D341Med (cell line): ENCODE data around the gene C16orf74.

Source experiments
- DNase-seq: peaks from one replicate; pipeline ENCODE4 v3.0.0; 2012; ENCODE audit warnings: low spot score

The C16orf74 gene

GRCh38 chr16:85774136-85774535 is 23.2 kb upstream of the C16orf74 start:
- DNase-seq, result no peak

GRCh38 chr16:85773044-85773443 is 22.1 kb upstream of the C16orf74 start:
- DNase-seq, result no peak

- DNase-seq, result no peak
Observed at GRCh38 chr16:85770741-85771140, 19.8 kb upstream of the C16orf74 start.

- no peak for DNase-seq
Observed at GRCh38 chr16:85768199-85768598, 17.3 kb upstream of the C16orf74 start.

- DNase-seq, result no peak
Observed at GRCh38 chr16:85767531-85767930, 16.6 kb upstream of the C16orf74 start.

GRCh38 chr16:85765767-85766166 is 14.9 kb upstream of the C16orf74 start:
- DNase-seq, result no peak

- no peak for DNase-seq
Observed at GRCh38 chr16:85765211-85765610, 14.3 kb upstream of the C16orf74 start.

GRCh38 chr16:85763616-85764015 is 12.7 kb upstream of the C16orf74 start:
- no peak for DNase-seq

- DNase-seq, result no peak
Observed at GRCh38 chr16:85762970-85763369, 12.1 kb upstream of the C16orf74 start.

- DNase-seq, result no peak
Observed at GRCh38 chr16:85761861-85762260, 11.0 kb upstream of the C16orf74 start.

GRCh38 chr16:85759631-85760419 is 8.9 kb upstream of the C16orf74 start:
- DNase-seq, result peak; percentile 84

- no peak for DNase-seq
Observed at GRCh38 chr16:85759136-85759535, 8.2 kb upstream of the C16orf74 start.

GRCh38 chr16:85757341-85757822 is 6.5 kb upstream of the C16orf74 start:
- no peak for DNase-seq

GRCh38 chr16:85755929-85756768 is 5.3 kb upstream of the C16orf74 start:
- DNase-seq, result no peak

- no peak for DNase-seq
Observed at GRCh38 chr16:85754413-85754812, 3.5 kb upstream of the C16orf74 start.

GRCh38 chr16:85753976-85754375 is 3.1 kb upstream of the C16orf74 start:
- no peak for DNase-seq

- no peak for DNase-seq
Observed at GRCh38 chr16:85753559-85753958, 2.7 kb upstream of the C16orf74 start.

- peak; percentile 74 for DNase-seq
Observed at GRCh38 chr16:85752511-85753420, 1.9 kb upstream of the C16orf74 start.

GRCh38 chr16:85751698-85752501 is 1.0 kb upstream of the C16orf74 start:
- DNase-seq, result peak; percentile 64

- peak; percentile 83 for DNase-seq
Observed at GRCh38 chr16:85750146-85750826, 610 bp downstream of the C16orf74 start.

- peak; percentile 61 for DNase-seq
Observed at GRCh38 chr16:85749771-85750145, 1.1 kb downstream of the C16orf74 start.
